ENCODE data around the gene PTPN3. TPM values are rescaled to one million over a fixed set of nuclear protein-coding genes. Genes with fewer than 3 reads are reported as not detected.

PTPN3 gene
- total RNA-seq, 4 donors from 2014 or later: 0.29 to 5.5 (median 2.1) TPM

GRCh38 chr9:109519366-109519765 lies 21.3 kb upstream of the PTPN3 start:
- Histone ChIP-seq H3K36me3 (no peaks in the 10 kb centered on the region), H3K9me3 (no peaks in the 10 kb centered on the region), H3K4me3 (no peak overlapping the region), H3K27ac (no peak overlapping the region), H3K27me3 (no peaks in the 10 kb centered on the region), H3K4me1 (no peaks in the 10 kb centered on the region)
- no peak for TF ChIP-seq POLR2A (IDR thresholded peaks at IDR 0.05)
- no peak for TF ChIP-seq CTCF (IDR thresholded peaks at IDR 0.05)
- DNase-seq: no peak
- intact Hi-C loops (cut with DNase I; ENCODE audit: low total_unique reads): no loop called here

GRCh38 chr9:109518621-109519335 lies 20.7 kb upstream of the PTPN3 start:
- no peaks in the 10 kb centered on the region for H3K27me3 ChIP-seq
- H3K9me3 ChIP-seq: no peaks in the 10 kb centered on the region
- H3K27ac ChIP-seq: no peak overlapping the region
- TF ChIP-seq CTCF (IDR thresholded peaks at IDR 0.05): no peak
- no peak for TF ChIP-seq POLR2A (IDR thresholded peaks at IDR 0.05)
- intact Hi-C loops (cut with DNase I; ENCODE audit: low total_unique reads): no loop called here
- no peaks in the 10 kb centered on the region for H3K36me3 ChIP-seq
- no peaks in the 10 kb centered on the region for H3K4me1 ChIP-seq
- H3K4me3 ChIP-seq: no peak overlapping the region
- DNase-seq: no peak

GRCh38 chr9:109517901-109518377 lies 19.8 kb upstream of the PTPN3 start:
- no peak overlapping the region for H3K27ac ChIP-seq
- intact Hi-C loops (cut with DNase I; ENCODE audit: low total_unique reads): no loop called here
- DNase-seq: no peak

GRCh38 chr9:109513871-109514270 lies 15.8 kb upstream of the PTPN3 start:
- Histone ChIP-seq H3K36me3 (no peaks in the 10 kb centered on the region), H3K27me3 (no peaks in the 10 kb centered on the region), H3K27ac (no peak overlapping the region), H3K4me1 (no peaks in the 10 kb centered on the region), H3K4me3 (no peak overlapping the region), H3K9me3 (no peaks in the 10 kb centered on the region)
- intact Hi-C loops (cut with DNase I; ENCODE audit: low total_unique reads): no loop called here
- TF ChIP-seq POLR2A (IDR thresholded peaks at IDR 0.05) (no peak), CTCF (IDR thresholded peaks at IDR 0.05) (no peak)
- no peak for DNase-seq

More at GRCh38 chr9:109517901-109518377, 19.8 kb upstream of the PTPN3 start:
- no peaks in the 10 kb centered on the region for H3K36me3 ChIP-seq
- no peaks in the 10 kb centered on the region for H3K9me3 ChIP-seq
- no peaks in the 10 kb centered on the region for H3K4me1 ChIP-seq
- H3K4me3 ChIP-seq: no peak overlapping the region
- no peaks in the 10 kb centered on the region for H3K27me3 ChIP-seq
- TF ChIP-seq CTCF (IDR thresholded peaks at IDR 0.05) (no peak), POLR2A (IDR thresholded peaks at IDR 0.05) (no peak)

GRCh38 chr9:109512170-109512756 lies 14.2 kb upstream of the PTPN3 start:
- TF ChIP-seq POLR2A (IDR thresholded peaks at IDR 0.05): no peak
- no peak for TF ChIP-seq CTCF (IDR thresholded peaks at IDR 0.05)
- no peak overlapping the region for H3K4me3 ChIP-seq
- no peaks in the 10 kb centered on the region for H3K36me3 ChIP-seq
- H3K9me3 ChIP-seq: no peaks in the 10 kb centered on the region
- no peak overlapping the region for H3K27ac ChIP-seq
- no peak for DNase-seq
- H3K27me3 ChIP-seq: no peaks in the 10 kb centered on the region
- no peaks in the 10 kb centered on the region for H3K4me1 ChIP-seq
- intact Hi-C loops (cut with DNase I; ENCODE audit: low total_unique reads): no loop called here
